Amniotic stem cell (primary cell): Measurements from ENCODE around the gene KLHDC10.
"Not testable (repeated sequence)": the region's sequence is repeated elsewhere in the genome, so short reads cannot be mapped to it uniquely, and the experiment has no call there.

Experiments used
- DNase-seq: peaks from one replicate; lab custom pipeline; 2025; lab: John Stamatoyannopoulos, UW

The KLHDC10 gene

GRCh38 chr7:130079846-130080394 lies 9.6 kb downstream of the KLHDC10 start:
- DNase-seq, result no peak

GRCh38 chr7:130083497-130083896 lies 13.2 kb downstream of the KLHDC10 start:
- not testable (repeated sequence) for DNase-seq

GRCh38 chr7:130084037-130084875 lies 13.9 kb downstream of the KLHDC10 start:
- no peak for DNase-seq

- DNase-seq, result not testable (repeated sequence)
Measured at GRCh38 chr7:130085235-130085634, 14.9 kb downstream of the KLHDC10 start.

GRCh38 chr7:130086938-130087337 lies 16.6 kb downstream of the KLHDC10 start:
- DNase-seq, result no peak

- no peak for DNase-seq
Measured at GRCh38 chr7:130087364-130087763, 17.0 kb downstream of the KLHDC10 start.

GRCh38 chr7:130090745-130091532 lies 20.6 kb downstream of the KLHDC10 start:
- no peak for DNase-seq

- no peak for DNase-seq
Measured at GRCh38 chr7:130091999-130092398, 21.7 kb downstream of the KLHDC10 start.

GRCh38 chr7:130092598-130092997 lies 22.3 kb downstream of the KLHDC10 start:
- no peak for DNase-seq

- DNase-seq, result no peak
Measured at GRCh38 chr7:130095812-130096211, 25.5 kb downstream of the KLHDC10 start.

GRCh38 chr7:130096243-130096827 lies 26.0 kb downstream of the KLHDC10 start:
- no peak for DNase-seq

- DNase-seq, result no peak
Measured at GRCh38 chr7:130099331-130099730, 29.0 kb downstream of the KLHDC10 start.

GRCh38 chr7:130102588-130102987 lies 32.3 kb downstream of the KLHDC10 start:
- DNase-seq, result no peak

- no peak for DNase-seq
Measured at GRCh38 chr7:130107949-130108674, 37.8 kb downstream of the KLHDC10 start.

- no peak for DNase-seq
Measured at GRCh38 chr7:130108809-130109208, 38.5 kb downstream of the KLHDC10 start.

- DNase-seq, result no peak
Measured at GRCh38 chr7:130112093-130112492, 41.8 kb downstream of the KLHDC10 start.

- DNase-seq, result no peak
Measured at GRCh38 chr7:130112662-130113425, 42.5 kb downstream of the KLHDC10 start.

- DNase-seq, result not testable (repeated sequence)
Measured at GRCh38 chr7:130113426-130113805, 43.1 kb downstream of the KLHDC10 start.

- no peak for DNase-seq
Measured at GRCh38 chr7:130113887-130114286, 43.6 kb downstream of the KLHDC10 start.

GRCh38 chr7:130114374-130114773 lies 44.0 kb downstream of the KLHDC10 start:
- no peak for DNase-seq

GRCh38 chr7:130114776-130115175 lies 44.4 kb downstream of the KLHDC10 start:
- no peak for DNase-seq
